ENCODE measurements around the gene HASPIN.

GRCh38 chr17:3688027-3688553, 35.6 kb upstream of the HASPIN start:
- TF ChIP-seq KDM1A (IDR thresholded peaks at IDR 0.05; ENCODE audit: borderline replicate concordance, low read length) (no peak), CEBPB (IDR thresholded peaks at IDR 0.05; ENCODE audit: low read depth, low read length) (no peak), CTCF (IDR thresholded peaks at IDR 0.05; ENCODE audit: control extremely low read depth in 1 of 3, insufficient read depth in 1 of 3, low read depth in 1 of 3, low read length in 3 of 3) (no peak), RNF2 (IDR thresholded peaks at IDR 0.05; ENCODE audit: borderline replicate concordance, low read depth, low read length, missing control alignments, poor library complexity, severe bottlenecking) (no peak), E2F6 (IDR thresholded peaks at IDR 0.05) (no peak), ATF3 (IDR thresholded peaks at IDR 0.05; ENCODE audit: insufficient read depth, low read depth, low read length) (no peak), SUZ12 (IDR thresholded peaks at IDR 0.05; ENCODE audit: low read length) (no peak), EP300 (IDR thresholded peaks at IDR 0.05; ENCODE audit: borderline replicate concordance in 1 of 2, low read depth in 2 of 2, low read length in 2 of 2) (no peak), POLR2A (IDR thresholded peaks at IDR 0.05; ENCODE audit: control extremely low read depth in 1 of 2, low read depth in 2 of 2, low read length in 2 of 2) (no peak), YY1 (IDR thresholded peaks at IDR 0.05; ENCODE audit: low read depth, low read length) (no peak)

Measured in H1 (cell line).